OCI-LY3 (cell line): Measurements from ENCODE around the gene SETBP1.

Experiments used
- H2AFZ ChIP-seq: fragments of 200-600, 300-600 bp; shearing (Covaris generic); 2 replicates; pipeline ENCODE4 v1.6.0; 2014; ENCODE audit warnings: antibody characterized with exemption, low read depth, low read length
- H3K27ac ChIP-seq: fragments of 200-600, 300-600 bp; sonication (generic); 2 replicates; pipeline ENCODE4 v1.5.1; 2014; ENCODE audit warnings: mild to moderate bottlenecking, low read length, moderate library complexity, mixed read lengths
- H3K27me3 ChIP-seq: fragments of 200-600, 300-600 bp; sonication (generic); 2 replicates; pipeline ENCODE4 v1.6.1; 2014; ENCODE audit warnings: low read depth, low read length, mixed read lengths
- H3K36me3 ChIP-seq: fragments of 200-600, 300-600 bp; sonication (generic); replicated peaks from 2 replicates; pipeline ENCODE3; 2014; ENCODE audit warnings: low read depth, low read length, mixed read lengths
- H3K4me1 ChIP-seq: fragments of 300-600, 200-600 bp; sonication (generic); 2 replicates; pipeline ENCODE4 v1.6.1; 2014; ENCODE audit warnings: low read length, mixed read lengths
- H3K4me2 ChIP-seq: fragments of 200-600, 300-600 bp; sonication (generic); 2 replicates; pipeline ENCODE4 v1.6.1; 2014; ENCODE audit warnings: low read length, mixed read lengths
- H3K4me3 ChIP-seq: fragments of 300-600, 200-600 bp; sonication (generic); 2 replicates; pipeline ENCODE4 v1.5.1; 2014; ENCODE audit warnings: antibody characterized with exemption, mild to moderate bottlenecking, low read length, moderate library complexity
- H3K79me2 ChIP-seq: fragments of 300-600, 200-600 bp; shearing (Covaris generic); 2 replicates; pipeline ENCODE4 v1.6.1; 2014; ENCODE audit warnings: mild to moderate bottlenecking, low read length, mixed read lengths
- H3K9ac ChIP-seq: fragments of 300-600, 200-600 bp; shearing (Covaris generic); 2 replicates; pipeline ENCODE4 v1.6.0; 2014; ENCODE audit warnings: mild to moderate bottlenecking, low read length, moderate library complexity
- H3K9me3 ChIP-seq: fragments of 200-600, 300-600 bp; shearing (Covaris generic); 2 replicates; pipeline ENCODE4 v1.6.1; 2014; ENCODE audit warnings: low read length, mixed read lengths; ENCODE audit not compliant: insufficient read depth
- H4K20me1 ChIP-seq: fragments of 200-600, 300-600 bp; sonication (generic); 2 replicates; pipeline ENCODE4 v1.6.1; 2016; ENCODE audit warnings: low read length, mixed read lengths; ENCODE audit not compliant: insufficient read depth
- CTCF ChIP-seq: fragments of 200-600, 300-600 bp; sonication (generic); IDR thresholded peaks from 2 replicates; pipeline ENCODE4 v1.5.1; 2014; ENCODE audit warnings: antibody characterized with exemption, low read length, low read depth
- EZH2phosphoT487 ChIP-seq: fragments of 200-600 bp; shearing (Covaris generic); IDR thresholded peaks from 2 replicates; pipeline ENCODE4 v1.6.1; 2018; ENCODE audit warnings: antibody characterized with exemption, mixed run types, low read depth

SETBP1 gene

GRCh38 chr18:45037618-45038017 is 356.9 kb downstream of the SETBP1 start:
- H4K20me1 ChIP-seq, result no peaks in the 10 kb centered on the region
- H2AFZ ChIP-seq, result no peak overlapping the region
- H3K4me3 ChIP-seq, result no peak overlapping the region
- H3K9ac ChIP-seq, result no peak overlapping the region
- no peaks in the 10 kb centered on the region for H3K9me3 ChIP-seq
- no peak for TF ChIP-seq CTCF
- no peak for TF ChIP-seq EZH2phosphoT487
- H3K4me1 ChIP-seq, result no peaks in the 10 kb centered on the region
- no peaks in the 10 kb centered on the region for H3K36me3 ChIP-seq
- no peaks in the 10 kb centered on the region for H3K27me3 ChIP-seq
- H3K27ac ChIP-seq, result no peak overlapping the region
- no peaks in the 10 kb centered on the region for H3K79me2 ChIP-seq
- H3K4me2 ChIP-seq, result no peak overlapping the region

GRCh38 chr18:45039376-45039775 is 358.7 kb downstream of the SETBP1 start:
- Histone ChIP-seq H3K4me2 (no peak overlapping the region), H3K9ac (no peak overlapping the region), H3K9me3 (no peaks in the 10 kb centered on the region), H4K20me1 (no peaks in the 10 kb centered on the region), H3K79me2 (no peaks in the 10 kb centered on the region), H3K27me3 (no peaks in the 10 kb centered on the region), H2AFZ (no peak overlapping the region), H3K36me3 (no peaks in the 10 kb centered on the region), H3K4me1 (no peaks in the 10 kb centered on the region), H3K4me3 (no peak overlapping the region), H3K27ac (no peak overlapping the region)
- TF ChIP-seq CTCF, result no peak
- no peak for TF ChIP-seq EZH2phosphoT487

GRCh38 chr18:45040879-45041278 is 360.2 kb downstream of the SETBP1 start:
- Histone ChIP-seq H3K27me3 (no peaks in the 10 kb centered on the region), H3K4me2 (no peak overlapping the region), H3K9me3 (no peaks in the 10 kb centered on the region), H3K27ac (no peak overlapping the region), H2AFZ (no peak overlapping the region), H3K4me1 (no peaks in the 10 kb centered on the region), H3K4me3 (no peak overlapping the region), H3K36me3 (no peaks in the 10 kb centered on the region), H3K79me2 (no peaks in the 10 kb centered on the region), H4K20me1 (no peaks in the 10 kb centered on the region), H3K9ac (no peak overlapping the region)
- TF ChIP-seq CTCF (no peak), EZH2phosphoT487 (no peak)

- no peaks in the 10 kb centered on the region for H3K36me3 ChIP-seq
- no peaks in the 10 kb centered on the region for H3K4me1 ChIP-seq
- no peak overlapping the region for H3K4me2 ChIP-seq
- no peaks in the 10 kb centered on the region for H3K79me2 ChIP-seq
- TF ChIP-seq CTCF (no peak), EZH2phosphoT487 (no peak)
- H3K27ac ChIP-seq, result no peak overlapping the region
- no peaks in the 10 kb centered on the region for H3K9me3 ChIP-seq
- H3K9ac ChIP-seq, result no peak overlapping the region
- H3K27me3 ChIP-seq, result no peaks in the 10 kb centered on the region
- H3K4me3 ChIP-seq, result no peak overlapping the region
- no peaks in the 10 kb centered on the region for H4K20me1 ChIP-seq
- H2AFZ ChIP-seq, result no peak overlapping the region
These were observed 364.1 kb downstream of the SETBP1 start for GRCh38 chr18:45044787-45045186.
